ENCODE measurements around the gene PEA15. TPM values are rescaled to one million over a fixed set of nuclear protein-coding genes. Genes with fewer than 3 reads are reported as not detected.
A peak's percentile ranks its signal among the peaks of the same experiment; 100 is the strongest.

Gene PEA15
- total RNA-seq, 1 experiment from 2014 or later = 94.3 TPM

- H3K36me3 ChIP-seq (ENCODE audit: control insufficient read depth, insufficient read depth, low read length) = peaks cover 36% of the 10 kb centered on the region
- ATAC-seq = no peak
- no TSS peak for BruUV-seq (replicated peaks)
Measured at GRCh38 chr1:160237558-160237957, 32.4 kb downstream of the PEA15 start.

DNA sequence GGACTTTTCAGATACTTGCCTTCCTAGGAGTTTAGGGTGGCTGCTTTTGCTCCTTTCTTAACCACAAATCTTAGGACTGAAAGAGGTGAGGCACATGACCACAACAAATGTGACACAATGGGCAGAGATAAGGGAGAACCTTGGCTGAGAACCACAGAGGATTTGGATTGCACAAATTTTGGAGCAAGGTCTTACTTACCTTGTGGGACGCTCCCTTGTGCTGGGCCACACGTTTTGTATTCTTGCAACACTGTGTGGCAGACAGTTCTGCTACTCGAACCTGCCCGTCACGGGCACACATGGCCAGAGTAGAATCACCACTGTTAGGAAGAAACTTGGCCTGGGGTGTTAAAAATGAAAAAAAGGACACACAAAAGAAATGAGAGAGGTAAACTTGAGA, 33.2 kb downstream of the PEA15 start:
- Histone ChIP-seq H3K4me3 (ENCODE audit: low read depth in 2 of 2, low read length in 2 of 2) (no peak overlapping the region), H3K27ac (ENCODE audit: low read length) (no peak overlapping the region), H3K9me3 (ENCODE audit: control insufficient read depth, insufficient read depth, low read depth, low read length) (no peaks in the 10 kb centered on the region), H3K36me3 (ENCODE audit: control insufficient read depth, insufficient read depth, low read length) (peaks cover 38% of the 10 kb centered on the region), H3K4me1 (ENCODE audit: control insufficient read depth, insufficient read depth, low read length) (no peaks in the 10 kb centered on the region), H3K27me3 (ENCODE audit: control insufficient read depth, insufficient read depth, low read length) (no peaks in the 10 kb centered on the region)
- POLR2A ChIA-PET = no interaction called here
- intact Hi-C loops (cut with micrococcal nuclease; ENCODE audit: unreplicated experiment) (no loop called here), in situ Hi-C loops (cut with HindIII; ENCODE audit: low pct_unique_long_range_greater_than_20kb, low sequenced_read_pairs) (no loop called here)
- TF ChIP-seq SIN3A (IDR thresholded peaks at IDR 0.05; ENCODE audit: borderline replicate concordance, insufficient read depth, low read depth, low read length) (no peak), TCF7L2 (IDR thresholded peaks at IDR 0.05; ENCODE audit: low read depth, low read length) (no peak)
- TF ChIP-seq, protein P1, sequence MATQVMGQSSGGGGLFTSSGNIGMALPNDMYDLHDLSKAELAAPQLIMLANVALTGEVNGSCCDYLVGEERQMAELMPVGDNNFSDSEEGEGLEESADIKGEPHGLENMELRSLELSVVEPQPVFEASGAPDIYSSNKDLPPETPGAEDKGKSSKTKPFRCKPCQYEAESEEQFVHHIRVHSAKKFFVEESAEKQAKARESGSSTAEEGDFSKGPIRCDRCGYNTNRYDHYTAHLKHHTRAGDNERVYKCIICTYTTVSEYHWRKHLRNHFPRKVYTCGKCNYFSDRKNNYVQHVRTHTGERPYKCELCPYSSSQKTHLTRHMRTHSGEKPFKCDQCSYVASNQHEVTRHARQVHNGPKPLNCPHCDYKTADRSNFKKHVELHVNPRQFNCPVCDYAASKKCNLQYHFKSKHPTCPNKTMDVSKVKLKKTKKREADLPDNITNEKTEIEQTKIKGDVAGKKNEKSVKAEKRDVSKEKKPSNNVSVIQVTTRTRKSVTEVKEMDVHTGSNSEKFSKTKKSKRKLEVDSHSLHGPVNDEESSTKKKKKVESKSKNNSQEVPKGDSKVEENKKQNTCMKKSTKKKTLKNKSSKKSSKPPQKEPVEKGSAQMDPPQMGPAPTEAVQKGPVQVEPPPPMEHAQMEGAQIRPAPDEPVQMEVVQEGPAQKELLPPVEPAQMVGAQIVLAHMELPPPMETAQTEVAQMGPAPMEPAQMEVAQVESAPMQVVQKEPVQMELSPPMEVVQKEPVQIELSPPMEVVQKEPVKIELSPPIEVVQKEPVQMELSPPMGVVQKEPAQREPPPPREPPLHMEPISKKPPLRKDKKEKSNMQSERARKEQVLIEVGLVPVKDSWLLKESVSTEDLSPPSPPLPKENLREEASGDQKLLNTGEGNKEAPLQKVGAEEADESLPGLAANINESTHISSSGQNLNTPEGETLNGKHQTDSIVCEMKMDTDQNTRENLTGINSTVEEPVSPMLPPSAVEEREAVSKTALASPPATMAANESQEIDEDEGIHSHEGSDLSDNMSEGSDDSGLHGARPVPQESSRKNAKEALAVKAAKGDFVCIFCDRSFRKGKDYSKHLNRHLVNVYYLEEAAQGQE (IDR thresholded peaks at IDR 0.05; ENCODE audit: insufficient read depth in 1 of 2, low read depth in 2 of 2, low read length in 1 of 2) = no peak
- DNase-seq (ENCODE audit: low read depth, low spot score) (no peak), ATAC-seq (no peak)
- no TSS peak for BruUV-seq (replicated peaks)
- CTCF ChIA-PET = interaction anchor here (0.6 to 1.4 kb wide), 2 partner anchors 45 to 137 kb away, joined by 4 to 5 read pairs; no protein-coding TSS in a partner anchor

More at GRCh38 chr1:160237558-160237957, 32.4 kb downstream of the PEA15 start:
- Histone ChIP-seq H3K27me3 (ENCODE audit: control insufficient read depth, insufficient read depth, low read length) (no peaks in the 10 kb centered on the region), H3K4me3 (ENCODE audit: low read depth in 2 of 2, low read length in 2 of 2) (no peak overlapping the region), H3K27ac (ENCODE audit: low read length) (no peak overlapping the region), H3K9me3 (ENCODE audit: control insufficient read depth, insufficient read depth, low read depth, low read length) (no peaks in the 10 kb centered on the region), H3K4me1 (ENCODE audit: control insufficient read depth, insufficient read depth, low read length) (no peaks in the 10 kb centered on the region)
- in situ Hi-C loops (cut with HindIII; ENCODE audit: low pct_unique_long_range_greater_than_20kb, low sequenced_read_pairs) (no loop called here), intact Hi-C loops (cut with micrococcal nuclease; ENCODE audit: unreplicated experiment) (no loop called here)
- CTCF ChIA-PET = no interaction called here
- POLR2A ChIA-PET = no interaction called here
- DNase-seq (ENCODE audit: low read depth, low spot score) = no peak
- TF ChIP-seq POLR2AphosphoS5 (IDR thresholded peaks at IDR 0.05; ENCODE audit: low read depth, low read length) (no peak), TCF7L2 (IDR thresholded peaks at IDR 0.05; ENCODE audit: low read depth, low read length) (no peak)

- H3K27me3 ChIP-seq (ENCODE audit: control insufficient read depth, insufficient read depth, low read length) = no peaks in the 10 kb centered on the region
- CTCF ChIA-PET = interaction anchor here (1.1 to 1.4 kb wide), 2 partner anchors 12 to 46 kb away, joined by 3 to 5 read pairs; no protein-coding TSS in a partner anchor
- TF ChIP-seq CTCF (IDR thresholded peaks at IDR 0.05) (no peak), TCF7L2 (IDR thresholded peaks at IDR 0.05; ENCODE audit: low read depth, low read length) (no peak), SIN3A (IDR thresholded peaks at IDR 0.05; ENCODE audit: borderline replicate concordance, insufficient read depth, low read depth, low read length) (no peak), POLR2AphosphoS5 (IDR thresholded peaks at IDR 0.05; ENCODE audit: low read depth, low read length) (no peak)
- TF ChIP-seq, protein P1 (IDR thresholded peaks at IDR 0.05; ENCODE audit: insufficient read depth in 1 of 2, low read depth in 2 of 2, low read length in 1 of 2) = no peak
- no peaks in the 10 kb centered on the region for H3K9me3 ChIP-seq (ENCODE audit: control insufficient read depth, insufficient read depth, low read depth, low read length)
- no peak overlapping the region for H3K4me3 ChIP-seq (ENCODE audit: low read depth in 2 of 2, low read length in 2 of 2)
- no peaks in the 10 kb centered on the region for H3K4me1 ChIP-seq (ENCODE audit: control insufficient read depth, insufficient read depth, low read length)
- TSS peak; percentile 28 for BruUV-seq (replicated peaks)
- H3K36me3 ChIP-seq (ENCODE audit: control insufficient read depth, insufficient read depth, low read length) = peaks cover 33% of the 10 kb centered on the region
- intact Hi-C loops (cut with micrococcal nuclease; ENCODE audit: unreplicated experiment) = no loop called here
- DNase-seq (ENCODE audit: low read depth, low spot score) (no peak), ATAC-seq (no peak; the same call in 1 of the 2 replicates)
- H3K27ac ChIP-seq (ENCODE audit: low read length) = no peak overlapping the region
- in situ Hi-C loops (cut with HindIII; ENCODE audit: low pct_unique_long_range_greater_than_20kb, low sequenced_read_pairs) = no loop called here
- POLR2A ChIA-PET = no interaction called here
Measured at GRCh38 chr1:160239582-160240299, 34.6 kb downstream of the PEA15 start.
